ENCODE measurements around the gene IGLL5.

The IGLL5 gene

DNA sequence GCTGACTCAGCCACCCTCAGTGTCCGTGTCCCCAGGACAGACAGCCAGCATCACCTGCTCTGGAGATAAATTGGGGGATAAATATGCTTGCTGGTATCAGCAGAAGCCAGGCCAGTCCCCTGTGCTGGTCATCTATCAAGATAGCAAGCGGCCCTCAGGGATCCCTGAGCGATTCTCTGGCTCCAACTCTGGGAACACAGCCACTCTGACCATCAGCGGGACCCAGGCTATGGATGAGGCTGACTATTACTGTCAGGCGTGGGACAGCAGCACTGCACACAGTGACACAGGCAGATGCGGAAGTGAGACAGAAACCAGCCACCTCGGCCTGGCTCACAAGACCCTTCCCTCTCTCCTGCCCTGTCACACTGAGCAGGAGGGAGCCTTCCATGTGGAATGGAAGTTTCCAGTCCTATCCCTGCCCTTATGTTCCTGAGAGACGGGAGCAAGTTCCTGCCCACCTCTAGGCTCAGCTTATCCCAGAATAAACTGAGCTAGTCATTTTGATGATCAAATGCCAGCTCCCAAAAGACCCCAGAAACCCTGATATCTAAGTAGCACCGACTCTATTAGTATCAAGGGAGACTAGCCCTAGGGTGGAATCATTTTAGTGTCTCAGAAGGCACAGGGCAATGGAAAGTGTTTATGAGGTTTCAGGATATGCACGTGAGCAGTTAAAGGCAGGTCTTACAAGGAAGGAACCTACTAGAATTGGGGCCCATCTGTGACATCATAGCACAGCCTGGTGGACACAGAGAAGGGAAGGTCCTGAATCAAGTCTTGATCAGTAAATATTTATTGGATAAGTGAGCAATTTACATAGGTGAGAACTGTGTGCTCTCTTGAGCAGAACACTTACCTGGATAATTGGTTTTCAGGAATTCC lies 6.3 kb upstream of the IGLL5 start:
- Mint-ChIP-seq H3K4me1 (no peaks in the 10 kb centered on the region), H3K27me3 (ENCODE audit: low read depth) (peaks cover 46% of the 10 kb centered on the region), H3K4me3 (no peak overlapping the region), H3K9me3 (no peaks in the 10 kb centered on the region), H3K36me3 (ENCODE audit: low read depth) (no peaks in the 10 kb centered on the region), H3K27ac (no peak overlapping the region)
- TF ChIP-seq, protein P1, sequence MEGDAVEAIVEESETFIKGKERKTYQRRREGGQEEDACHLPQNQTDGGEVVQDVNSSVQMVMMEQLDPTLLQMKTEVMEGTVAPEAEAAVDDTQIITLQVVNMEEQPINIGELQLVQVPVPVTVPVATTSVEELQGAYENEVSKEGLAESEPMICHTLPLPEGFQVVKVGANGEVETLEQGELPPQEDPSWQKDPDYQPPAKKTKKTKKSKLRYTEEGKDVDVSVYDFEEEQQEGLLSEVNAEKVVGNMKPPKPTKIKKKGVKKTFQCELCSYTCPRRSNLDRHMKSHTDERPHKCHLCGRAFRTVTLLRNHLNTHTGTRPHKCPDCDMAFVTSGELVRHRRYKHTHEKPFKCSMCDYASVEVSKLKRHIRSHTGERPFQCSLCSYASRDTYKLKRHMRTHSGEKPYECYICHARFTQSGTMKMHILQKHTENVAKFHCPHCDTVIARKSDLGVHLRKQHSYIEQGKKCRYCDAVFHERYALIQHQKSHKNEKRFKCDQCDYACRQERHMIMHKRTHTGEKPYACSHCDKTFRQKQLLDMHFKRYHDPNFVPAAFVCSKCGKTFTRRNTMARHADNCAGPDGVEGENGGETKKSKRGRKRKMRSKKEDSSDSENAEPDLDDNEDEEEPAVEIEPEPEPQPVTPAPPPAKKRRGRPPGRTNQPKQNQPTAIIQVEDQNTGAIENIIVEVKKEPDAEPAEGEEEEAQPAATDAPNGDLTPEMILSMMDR (IDR thresholded peaks at IDR 0.05; ENCODE audit: unreplicated experiment in 3 of 3) = no peak

DNA sequence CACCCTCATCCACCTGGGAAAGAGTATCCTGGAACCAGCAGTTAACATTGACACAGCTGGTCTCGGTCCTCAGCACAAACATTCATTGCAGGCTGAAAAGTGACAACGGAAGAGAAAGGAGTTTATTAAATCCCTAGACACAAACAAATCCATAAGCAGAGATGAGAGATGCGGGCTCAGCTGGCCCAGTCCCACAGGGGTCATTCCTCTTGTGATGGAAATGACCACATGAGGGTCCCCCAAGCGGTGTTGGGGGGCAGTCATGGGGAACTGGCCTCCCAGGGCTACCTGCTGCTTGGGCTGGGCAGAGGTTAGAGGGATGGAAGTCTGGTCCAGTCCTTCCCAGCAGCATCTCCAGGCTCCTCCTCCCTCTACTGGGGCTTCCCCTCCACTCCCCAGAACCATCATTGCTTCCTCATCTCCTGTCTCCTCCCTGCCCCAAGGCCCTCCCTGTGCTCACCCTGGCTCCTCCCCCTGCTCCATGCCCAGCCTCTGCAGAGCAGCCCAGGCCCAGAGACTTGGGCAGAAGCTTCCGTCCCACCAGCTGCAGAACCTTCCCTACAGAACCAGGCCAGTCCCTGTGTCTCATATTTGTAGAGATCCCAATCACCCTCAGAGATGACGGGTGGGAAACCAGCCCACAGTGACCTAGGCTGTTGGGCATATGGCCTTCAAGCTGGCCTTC lies 5.4 kb upstream of the IGLL5 start:
- no peak overlapping the region for H3K4me3 Mint-ChIP-seq
- H3K9me3 Mint-ChIP-seq = no peaks in the 10 kb centered on the region
- H3K27ac Mint-ChIP-seq = no peak overlapping the region
- H3K36me3 Mint-ChIP-seq (ENCODE audit: low read depth) = no peaks in the 10 kb centered on the region
- H3K4me1 Mint-ChIP-seq = no peaks in the 10 kb centered on the region
- TF ChIP-seq, protein P1 (IDR thresholded peaks at IDR 0.05; ENCODE audit: unreplicated experiment in 3 of 3) = no peak
- peaks cover 54% of the 10 kb centered on the region for H3K27me3 Mint-ChIP-seq (ENCODE audit: low read depth)

DNA sequence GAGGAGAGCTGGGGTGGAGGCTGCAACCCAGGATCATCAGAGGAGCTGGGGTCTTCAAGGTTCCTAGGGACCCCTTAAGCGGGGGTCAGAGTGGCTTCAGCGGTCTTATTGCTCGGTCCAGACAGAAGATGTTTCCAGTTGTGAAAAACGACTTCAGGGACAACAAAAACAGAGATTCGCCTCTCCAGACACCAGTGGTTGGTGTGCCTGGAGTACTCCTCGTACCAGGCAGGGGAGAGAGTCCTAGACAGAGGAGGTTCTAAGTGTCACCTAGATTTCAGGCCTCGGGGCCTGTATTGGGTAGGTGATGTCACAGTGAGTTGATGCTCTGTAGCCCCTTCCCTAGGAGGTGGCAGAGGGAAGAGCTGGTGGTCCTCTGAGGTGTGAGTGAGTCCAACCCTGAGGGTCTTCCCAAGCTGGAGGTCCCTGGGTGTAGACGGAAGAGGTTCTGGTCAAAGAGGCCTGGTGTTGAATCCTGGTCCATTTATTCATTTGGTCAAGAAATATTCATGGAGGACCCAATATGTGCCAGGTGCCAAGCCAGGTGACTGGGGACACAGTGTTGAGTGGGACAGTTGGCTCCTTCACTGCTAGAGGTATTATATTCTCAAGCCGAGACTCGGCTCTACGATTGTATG lies 4.4 kb upstream of the IGLL5 start:
- H3K36me3 Mint-ChIP-seq (ENCODE audit: low read depth) = no peaks in the 10 kb centered on the region
- no peak overlapping the region for H3K4me3 Mint-ChIP-seq
- TF ChIP-seq, protein P1 (IDR thresholded peaks at IDR 0.05; ENCODE audit: unreplicated experiment in 3 of 3) = no peak
- H3K9me3 Mint-ChIP-seq = no peaks in the 10 kb centered on the region
- no peaks in the 10 kb centered on the region for H3K4me1 Mint-ChIP-seq
- no peak overlapping the region for H3K27ac Mint-ChIP-seq
- peaks cover 50% of the 10 kb centered on the region for H3K27me3 Mint-ChIP-seq (ENCODE audit: low read depth)

DNA sequence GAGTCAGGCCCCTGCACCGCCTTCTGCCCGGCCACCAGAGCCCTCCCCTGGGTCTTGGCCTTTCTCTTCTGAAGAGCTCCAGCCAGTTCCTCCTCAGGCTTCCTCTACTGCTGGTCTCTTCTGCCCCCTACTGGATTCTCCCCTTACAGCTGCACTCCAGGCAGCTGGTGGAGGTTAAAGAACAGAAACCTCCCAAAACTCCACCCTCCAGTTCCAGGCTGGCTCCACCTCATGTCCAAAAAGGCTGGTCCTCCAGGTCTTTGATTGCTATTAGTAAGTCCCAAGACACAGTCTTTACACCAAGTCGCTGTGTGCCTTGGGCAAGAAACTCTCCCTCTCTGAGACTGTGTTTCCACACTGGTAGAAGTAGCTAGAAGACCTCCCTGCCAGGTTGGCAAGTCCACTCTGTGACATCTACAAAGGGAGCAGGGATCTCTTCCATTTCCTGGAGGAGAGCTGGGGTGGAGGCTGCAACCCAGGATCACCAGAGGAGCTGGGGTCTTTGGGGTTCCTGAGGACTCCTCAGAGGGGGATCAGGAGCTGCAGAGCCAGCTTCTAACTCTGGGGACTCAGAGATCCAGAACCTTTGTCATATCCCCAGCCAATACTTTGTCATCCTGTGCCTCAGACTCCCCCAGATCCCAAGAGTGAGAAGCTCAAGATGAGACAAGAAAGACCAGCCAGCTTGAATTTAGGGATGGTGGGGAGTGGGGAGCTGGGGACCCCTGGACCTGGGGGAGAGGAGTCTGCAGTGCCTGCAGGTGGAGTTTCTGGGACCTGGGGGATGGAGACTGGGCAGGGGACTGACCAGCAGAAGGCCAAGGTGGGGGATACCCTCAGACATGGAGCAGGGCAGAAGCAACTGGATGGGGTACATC lies 3.4 kb upstream of the IGLL5 start:
- Mint-ChIP-seq H3K36me3 (ENCODE audit: low read depth) (no peaks in the 10 kb centered on the region), H3K9me3 (no peaks in the 10 kb centered on the region), H3K4me1 (no peaks in the 10 kb centered on the region), H3K4me3 (no peak overlapping the region), H3K27me3 (ENCODE audit: low read depth) (peaks cover 52% of the 10 kb centered on the region), H3K27ac (no peak overlapping the region)
- TF ChIP-seq, protein P1 (IDR thresholded peaks at IDR 0.05; ENCODE audit: unreplicated experiment in 3 of 3) = peak; percentile 58 to 79 (median 71)

DNA sequence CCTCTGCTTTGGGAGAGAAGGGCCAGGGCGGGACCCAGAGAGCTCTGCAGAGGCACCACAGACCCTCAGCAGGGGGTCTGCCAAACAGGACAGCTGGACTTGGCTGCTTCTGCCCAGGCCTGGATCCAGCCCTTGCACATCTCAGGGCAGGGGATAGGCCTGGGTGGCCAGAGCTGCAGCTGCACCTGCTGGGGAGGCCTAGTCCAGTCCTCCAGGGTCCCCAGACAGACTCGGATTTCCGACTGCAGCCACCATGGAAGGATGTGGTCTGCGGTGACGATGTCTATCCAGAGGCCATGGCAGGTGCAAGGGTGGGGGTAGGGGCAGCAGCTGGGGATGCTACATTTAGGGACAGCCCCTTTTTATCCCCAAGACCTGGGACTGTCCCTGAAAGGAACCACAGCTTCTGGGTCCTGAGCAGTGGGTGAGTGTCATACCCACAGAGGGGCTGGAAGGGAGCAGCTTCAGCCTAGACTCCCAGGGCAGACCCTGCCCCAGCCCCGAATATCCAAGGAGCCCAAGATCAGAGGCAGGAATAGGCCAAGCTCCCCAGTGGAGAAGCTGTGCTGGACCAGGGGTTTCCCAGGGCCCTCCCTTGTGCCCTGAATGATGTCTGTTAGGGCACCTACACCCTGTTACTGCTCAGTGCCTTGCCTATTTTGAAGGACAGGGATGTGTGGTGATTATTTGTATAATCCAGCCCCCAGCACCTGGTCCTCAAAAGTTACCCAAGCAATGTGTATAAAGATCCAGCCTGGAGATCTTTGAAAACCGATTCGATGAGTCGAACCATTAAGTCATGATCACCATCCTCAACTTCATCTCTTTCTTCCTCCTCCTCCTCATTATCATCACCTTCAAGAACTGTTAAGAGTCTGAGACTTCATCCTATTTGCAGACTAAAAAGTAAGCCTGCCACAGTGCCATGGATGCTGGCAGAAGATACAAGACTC lies 2.5 kb upstream of the IGLL5 start:
- Mint-ChIP-seq H3K27me3 (ENCODE audit: low read depth) (peaks cover 49% of the 10 kb centered on the region), H3K9me3 (no peaks in the 10 kb centered on the region), H3K36me3 (ENCODE audit: low read depth) (no peaks in the 10 kb centered on the region), H3K4me1 (no peaks in the 10 kb centered on the region), H3K4me3 (no peak overlapping the region), H3K27ac (no peak overlapping the region)
- TF ChIP-seq, protein P1 (IDR thresholded peaks at IDR 0.05; ENCODE audit: unreplicated experiment in 3 of 3) = no peak
